GM21723 (cell line): ENCODE results near the gene VEGFD.

Experiments
- ATAC-seq: cut with Tn5 transposase; IDR thresholded peaks from one replicate; pipeline ENCODE4 v1.9.1; 2021; ENCODE audit warnings: mild to moderate bottlenecking, moderate library complexity; ENCODE audit not compliant: unreplicated experiment

Gene VEGFD

GRCh38 chrX:15384304-15384703 lies at the start of gene VEGFD:
Gene VEGFD, minus strand, starts transcription at chrX:15384413. Its CDS starts 467 bp downstream, at chrX:15383946.
- ATAC-seq = no peak

GRCh38 chrX:15430584-15430983 lies 46.4 kb upstream of the VEGFD start:
- ATAC-seq = no peak

- no peak for ATAC-seq
These were observed 45.9 kb upstream of the VEGFD start for GRCh38 chrX:15430076-15430475.

- no peak for ATAC-seq
These were observed 40.8 kb upstream of the VEGFD start for GRCh38 chrX:15425024-15425423.

GRCh38 chrX:15418707-15419181 lies 34.5 kb upstream of the VEGFD start:
- no peak for ATAC-seq

GRCh38 chrX:15418041-15418706 lies 34.0 kb upstream of the VEGFD start:
- ATAC-seq = no peak

GRCh38 chrX:15416133-15416993 lies 32.1 kb upstream of the VEGFD start:
- no peak for ATAC-seq

GRCh38 chrX:15413101-15413500 lies 28.9 kb upstream of the VEGFD start:
- ATAC-seq = no peak

- ATAC-seq = no peak
These were observed 26.7 kb upstream of the VEGFD start for GRCh38 chrX:15410947-15411346.

- ATAC-seq = no peak
These were observed 26.2 kb upstream of the VEGFD start for GRCh38 chrX:15410430-15410829.

GRCh38 chrX:15405846-15406245 lies 21.6 kb upstream of the VEGFD start:
- ATAC-seq = no peak

- no peak for ATAC-seq
These were observed 20.3 kb upstream of the VEGFD start for GRCh38 chrX:15404401-15405096.

- no peak for ATAC-seq
These were observed 17.2 kb upstream of the VEGFD start for GRCh38 chrX:15401378-15401777.

- ATAC-seq = no peak
These were observed 15.8 kb upstream of the VEGFD start for GRCh38 chrX:15399962-15400391.

- no peak for ATAC-seq
These were observed 14.7 kb upstream of the VEGFD start for GRCh38 chrX:15398874-15399273.

GRCh38 chrX:15395789-15396188 lies 11.6 kb upstream of the VEGFD start:
- ATAC-seq = no peak

GRCh38 chrX:15391850-15392249 lies 7.6 kb upstream of the VEGFD start:
- no peak for ATAC-seq

GRCh38 chrX:15382813-15383212 lies 1.4 kb downstream of the VEGFD start:
- no peak for ATAC-seq

GRCh38 chrX:15376956-15377355 lies 7.3 kb downstream of the VEGFD start:
- no peak for ATAC-seq

GRCh38 chrX:15373976-15374375 lies 10.2 kb downstream of the VEGFD start:
- ATAC-seq = no peak
